HCT116 (cell line): Measurements from ENCODE around the gene LRRK1. TPM values are rescaled to one million over a fixed set of nuclear protein-coding genes. Genes with fewer than 3 reads are reported as not detected.

ENCODE experiments used
- ATAC-seq: fragments of 200-7000 bp; cut with Tn5 transposase; 2 replicates; pipeline ENCODE4 v1.9.1; 2020; ENCODE audit warnings: mild to moderate bottlenecking, moderate library complexity
- BruUV-seq: library from RNA; stranded (reverse); fragments of 400-500 nt; replicated peaks from 2 replicates; lab custom pipeline; 2021; lab: Mats Ljungman, UMichigan
- CTCF ChIA-PET: fragments of 300-600 bp; sonication (Branson Sonifier 250); formaldehyde crosslinking; loops from one replicate; lab custom pipeline; 2021; ENCODE audit warnings: antibody characterized with exemption; lab: Charles Lee
- POLR2A ChIA-PET: fragments of 300-600, 350-600 bp; sonication (Branson Sonifier 250); formaldehyde crosslinking; loops from one replicate; lab custom pipeline; 2021; ENCODE audit warnings: antibody characterized with exemption; lab: Charles Lee
- RAD21 ChIA-PET, 2 experiments: fragments of 300-600 bp; sonication (Branson Sonifier 250); formaldehyde crosslinking; loops; one replicate each; lab custom pipeline; 2023; ENCODE audit warnings: low total read pairs in 2 of 2; ENCODE audit not compliant: uncharacterized antibody in 2 of 2, unreplicated experiment in 2 of 2, low non-redundant PET in 1 of 2; lab: Charles Lee
- DNase-seq: peaks from one replicate; pipeline ENCODE4 v3.0.0-alpha.2; 2010; ENCODE audit warnings: low read depth, low spot score
- H2AFZ ChIP-seq: fragments of 200-600 bp; shearing (Covaris generic), sonication (generic); 2 replicates; pipeline ENCODE4 v1.6.1; 2017; ENCODE audit warnings: low read depth, mixed run types, mixed read lengths, antibody characterized with exemption, low read length; ENCODE audit not compliant: poor library complexity, severe bottlenecking
- H3K27ac ChIP-seq: 2 replicates; pipeline ENCODE4 v1.5.1; 2012; ENCODE audit warnings: low read depth, low read length
- H3K27me3 ChIP-seq: fragments of 200-600 bp; sonication (generic); 2 replicates; pipeline ENCODE4 v1.6.1; 2016; ENCODE audit warnings: mixed run types, low read length, mixed read lengths; ENCODE audit not compliant: insufficient read depth
- H3K36me3 ChIP-seq, 2 experiments: fragments of 200-500 bp in 1 of 2; fragments of 200-600 bp in 1 of 2; sonication (Bioruptor generic) in 1 of 2; sonication (generic) in 1 of 2; 2 replicates each; pipeline versions ENCODE4 v1.5.1 to v1.6.1; 2014 to 2016; ENCODE audit warnings: low read length in 2 of 2, inconsistent platforms in 1 of 2, mixed read lengths in 1 of 2, mixed run types in 1 of 2; ENCODE audit not compliant: insufficient read depth in 2 of 2, control insufficient read depth in 1 of 2
- H3K4me1 ChIP-seq, 2 experiments: fragments of 200-600 bp in 1 of 2; sonication (generic) in 1 of 2; 2 replicates each; pipeline versions ENCODE4 v1.5.1 to v1.6.1; 2012 to 2017; ENCODE audit warnings: low read length in 2 of 2, inconsistent platforms in 1 of 2, mild to moderate bottlenecking in 1 of 2, mixed read lengths in 1 of 2, mixed run types in 1 of 2, moderate library complexity in 1 of 2; ENCODE audit not compliant: insufficient read depth in 2 of 2, control insufficient read depth in 1 of 2
- H3K4me2 ChIP-seq: fragments of 200-600 bp; sonication (generic); 2 replicates; pipeline ENCODE4 v1.6.1; 2017; ENCODE audit warnings: mixed run types, low read length, mixed read lengths
- H3K4me3 ChIP-seq, 2 experiments: fragments of 200-600 bp in 1 of 2; sonication (generic) in 1 of 2; replicated peaks in 1 of 2; 2 replicates each; pipeline ENCODE4 v1.5.1; 2011 to 2016; ENCODE audit warnings: low read length in 2 of 2, control low read depth in 1 of 2, low read depth in 1 of 2, mild to moderate bottlenecking in 1 of 2, mixed read lengths in 1 of 2, mixed run types in 1 of 2
- H3K79me2 ChIP-seq: fragments of 200-600 bp; sonication (generic); 2 replicates; pipeline ENCODE4 v1.6.1; 2017; ENCODE audit warnings: mild to moderate bottlenecking, mixed run types, low read length, moderate library complexity, mixed read lengths; ENCODE audit not compliant: insufficient read depth
- H3K9ac ChIP-seq: fragments of 200-600 bp; sonication (generic); 2 replicates; pipeline ENCODE4 v1.6.1; 2016; ENCODE audit warnings: low read length, mixed read lengths
- H3K9me2 ChIP-seq: fragments of 200-600 bp; sonication (generic), shearing (Covaris generic); 2 replicates; pipeline ENCODE4 v1.6.1; 2017; ENCODE audit warnings: mixed run types, mild to moderate bottlenecking, moderate library complexity; ENCODE audit not compliant: insufficient read depth
- H3K9me3 ChIP-seq, 2 experiments: fragments of 200-500 bp in 1 of 2; fragments of 200-600 bp in 1 of 2; sonication (Bioruptor generic) in 1 of 2; sonication (generic) in 1 of 2; 2 replicates each; pipeline ENCODE4 v1.6.1; 2014 to 2017; ENCODE audit warnings: low read length in 2 of 2, mixed read lengths in 2 of 2, inconsistent platforms in 1 of 2, low read depth in 1 of 2, mild to moderate bottlenecking in 1 of 2, mixed run types in 1 of 2, moderate library complexity in 1 of 2; ENCODE audit not compliant: control insufficient read depth in 1 of 2, insufficient read depth in 1 of 2
- H4K20me1 ChIP-seq: fragments of 200-600 bp; sonication (generic), shearing (Covaris generic); 2 replicates; pipeline ENCODE4 v1.6.1; 2017; ENCODE audit warnings: mixed run types, mild to moderate bottlenecking, moderate library complexity; ENCODE audit not compliant: insufficient read depth
- CBX3 ChIP-seq: IDR thresholded peaks from 2 replicates; pipeline ENCODE4 v1.6.1; 2012; ENCODE audit warnings: low read depth
- ELF1 ChIP-seq: IDR thresholded peaks from 2 replicates; pipeline ENCODE4 v1.6.1; 2012; ENCODE audit warnings: low read depth, borderline replicate concordance
- EZH2 ChIP-seq: fragments of 200-600 bp; sonication (generic); IDR thresholded peaks from 2 replicates; pipeline ENCODE4 v1.6.1; 2017; ENCODE audit warnings: antibody characterized with exemption, mixed run types
- JUND ChIP-seq: IDR thresholded peaks from 2 replicates; pipeline ENCODE4 v1.6.1; 2012
- MAX ChIP-seq: IDR thresholded peaks from 2 replicates; pipeline ENCODE4 v1.6.1; 2012
- REST ChIP-seq: IDR thresholded peaks from 2 replicates; pipeline ENCODE4 v1.6.1; 2012; ENCODE audit warnings: low read depth
- SIN3A ChIP-seq: IDR thresholded peaks from 2 replicates; pipeline ENCODE4 v1.6.1; 2012; ENCODE audit warnings: low read depth
- SRF ChIP-seq: IDR thresholded peaks from 2 replicates; pipeline ENCODE4 v1.6.1; 2012; ENCODE audit warnings: low read depth
- TCF7L2 ChIP-seq: IDR thresholded peaks from 2 replicates; pipeline ENCODE4 v1.7.0; 2011; ENCODE audit warnings: borderline replicate concordance, inconsistent platforms; ENCODE audit not compliant: insufficient read depth, insufficient read length; ENCODE audit errors: extremely low read depth
- YY1 ChIP-seq: IDR thresholded peaks from 2 replicates; pipeline ENCODE4 v1.6.1; 2011; ENCODE audit warnings: low read length, low read depth, moderate library complexity, mild to moderate bottlenecking; ENCODE audit not compliant: insufficient replicate concordance; ENCODE audit errors: extremely low read depth
- ZFX ChIP-seq: fragments of 450-650 bp; IDR thresholded peaks from 2 replicates; pipeline ENCODE4 v1.6.1; 2017
- ZNF274 ChIP-seq: fragments of 200-500 bp; sonication (Bioruptor generic); IDR thresholded peaks from 2 replicates; pipeline ENCODE4 v1.6.1; 2014; ENCODE audit warnings: mild to moderate bottlenecking, low read depth, low read length, inconsistent platforms
- intact Hi-C: fragments of 100-400 bp; cut with micrococcal nuclease; formaldehyde crosslinking; loops from 2 replicates; pipeline ENCODE4 v1.10.0; 2022
- total RNA-seq: library from RNA; stranded (reverse); gene quantifications from one replicate; pipeline ENCODE4 v1.2.1, GENCODE V29; 2021; ENCODE audit not compliant: unreplicated experiment
- TF ChIP-seq, protein P1 (sequence below): IDR thresholded peaks from 2 replicates; pipeline ENCODE4 v1.6.1; 2011; ENCODE audit warnings: mild to moderate bottlenecking, low read length, moderate library complexity; ENCODE audit not compliant: insufficient replicate concordance; ENCODE audit errors: extremely low read depth

Gene LRRK1
- total RNA-seq, 1 experiment from 2014 or later: 21.6 TPM

- TF ChIP-seq, protein P1, sequence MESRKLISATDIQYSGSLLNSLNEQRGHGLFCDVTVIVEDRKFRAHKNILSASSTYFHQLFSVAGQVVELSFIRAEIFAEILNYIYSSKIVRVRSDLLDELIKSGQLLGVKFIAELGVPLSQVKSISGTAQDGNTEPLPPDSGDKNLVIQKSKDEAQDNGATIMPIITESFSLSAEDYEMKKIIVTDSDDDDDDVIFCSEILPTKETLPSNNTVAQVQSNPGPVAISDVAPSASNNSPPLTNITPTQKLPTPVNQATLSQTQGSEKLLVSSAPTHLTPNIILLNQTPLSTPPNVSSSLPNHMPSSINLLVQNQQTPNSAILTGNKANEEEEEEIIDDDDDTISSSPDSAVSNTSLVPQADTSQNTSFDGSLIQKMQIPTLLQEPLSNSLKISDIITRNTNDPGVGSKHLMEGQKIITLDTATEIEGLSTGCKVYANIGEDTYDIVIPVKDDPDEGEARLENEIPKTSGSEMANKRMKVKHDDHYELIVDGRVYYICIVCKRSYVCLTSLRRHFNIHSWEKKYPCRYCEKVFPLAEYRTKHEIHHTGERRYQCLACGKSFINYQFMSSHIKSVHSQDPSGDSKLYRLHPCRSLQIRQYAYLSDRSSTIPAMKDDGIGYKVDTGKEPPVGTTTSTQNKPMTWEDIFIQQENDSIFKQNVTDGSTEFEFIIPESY: no peak
- no peak for TF ChIP-seq JUND
- no peak for TF ChIP-seq ZFX
Measured at GRCh38 chr15:101059381-101060341, 140.5 kb downstream of the LRRK1 start (continued).

- ChIA-PET POLR2A (no interaction called here), CTCF (no interaction called here), RAD21 (no interaction called here)
- Histone ChIP-seq H3K4me3 (no peak overlapping the region), H3K4me1 (no peaks in the 10 kb centered on the region), H3K27ac (no peak overlapping the region), H3K79me2 (no peaks in the 10 kb centered on the region), H4K20me1 (no peaks in the 10 kb centered on the region), H3K9me3 (no peaks in the 10 kb centered on the region), H3K9ac (no peak overlapping the region), H3K9me2 (no peaks in the 10 kb centered on the region), H3K27me3 (no peaks in the 10 kb centered on the region), H3K36me3 (peaks cover 0 to 3% of the 10 kb centered on the region in 2 experiments; a peak in 1 of 4 replicates), H2AFZ (no peak overlapping the region), H3K4me2 (no peak overlapping the region)
- BruUV-seq: no TSS peak
- intact Hi-C loops: no loop called here
- TF ChIP-seq JUND (no peak), SRF (no peak), MAX (no peak), ELF1 (no peak), YY1 (no peak), EZH2 (no peak), CBX3 (no peak), ZNF274 (no peak), REST (no peak), ZFX (no peak), TCF7L2 (no peak), SIN3A (no peak)
- DNase-seq (no peak), ATAC-seq (no peak)
Measured at GRCh38 chr15:101060576-101061551, 141.7 kb downstream of the LRRK1 start.
